GM19351 (cell line): ENCODE data around the gene DNAJC18.
"Not testable (repeated sequence)": the region's sequence is repeated elsewhere in the genome, so short reads cannot be mapped to it uniquely, and the experiment has no call there.

Source experiments
- ATAC-seq: cut with Tn5 transposase; IDR thresholded peaks from one replicate; pipeline ENCODE4 v1.9.1; 2021; ENCODE audit warnings: mild to moderate bottlenecking, moderate library complexity; ENCODE audit not compliant: unreplicated experiment

DNAJC18 gene

DNA sequence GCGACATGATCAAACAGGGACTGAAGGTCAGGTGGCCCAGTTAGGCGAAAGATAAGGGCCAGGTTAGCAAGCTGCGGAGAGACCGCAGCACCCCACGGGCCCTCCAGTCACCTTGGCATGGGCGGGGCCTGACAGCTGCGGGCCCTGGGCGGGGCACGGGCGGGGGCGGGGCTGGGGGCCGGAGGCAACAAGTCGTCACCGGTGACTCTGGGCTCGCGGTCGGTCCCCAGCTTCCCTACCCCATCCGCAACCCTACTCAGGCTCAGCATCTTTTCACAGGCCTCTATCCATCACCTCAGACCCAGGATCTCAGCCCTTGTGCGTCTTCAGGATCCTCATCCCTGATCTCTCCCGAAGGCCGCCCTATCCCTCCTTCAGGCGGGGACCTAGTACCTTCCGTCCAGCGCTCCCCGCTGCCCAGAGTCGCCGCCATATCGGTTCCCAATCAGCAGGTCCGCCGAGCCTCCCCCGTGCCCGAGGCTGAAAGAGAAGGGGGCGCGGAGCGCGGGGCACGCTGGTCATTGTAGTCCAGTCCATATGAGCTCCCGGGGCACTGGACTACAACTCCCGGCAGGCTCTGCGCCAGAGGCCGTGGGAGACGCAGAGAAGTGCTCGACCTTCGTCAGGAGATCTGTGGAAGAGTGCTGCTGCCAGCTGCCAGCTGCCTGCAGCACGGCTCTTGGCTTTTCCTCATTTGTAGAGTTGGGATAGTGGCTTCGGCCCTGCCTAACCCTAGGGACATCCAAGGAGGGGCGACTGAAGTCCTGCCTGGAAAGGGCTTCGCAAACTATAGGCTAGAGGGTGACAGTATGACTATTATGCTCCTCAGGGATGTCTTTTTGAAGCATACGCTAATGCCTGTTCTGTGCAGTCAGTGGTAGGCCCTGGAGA, at the start of gene DNAJC18:
Gene DNAJC18 (minus strand): TSS at position 513 of the 891 bp plus-strand sequence. CDS start 80 bp downstream, at position 433.
- peak; percentile 91 for ATAC-seq

DNA sequence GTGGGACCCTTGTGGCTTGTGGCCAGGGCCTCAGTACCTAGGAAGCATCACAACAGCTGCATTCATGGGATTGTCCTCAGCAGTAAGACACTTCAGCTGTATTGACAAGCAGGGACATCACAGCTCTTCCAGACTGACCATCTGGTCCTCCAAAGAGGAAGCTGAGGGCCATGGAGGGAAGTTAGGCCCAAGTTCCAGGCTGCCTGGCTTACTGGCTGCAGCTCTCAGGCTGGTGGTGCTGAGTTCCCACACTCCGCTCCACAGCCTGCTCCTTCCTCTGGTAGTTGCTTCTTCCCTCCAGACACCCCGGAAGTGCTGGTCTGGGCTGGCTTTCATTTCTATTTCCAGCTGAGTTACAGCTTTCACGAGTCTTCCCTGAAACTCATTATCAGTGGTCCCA, 48.9 kb upstream of the DNAJC18 start:
- ATAC-seq: no peak

DNA sequence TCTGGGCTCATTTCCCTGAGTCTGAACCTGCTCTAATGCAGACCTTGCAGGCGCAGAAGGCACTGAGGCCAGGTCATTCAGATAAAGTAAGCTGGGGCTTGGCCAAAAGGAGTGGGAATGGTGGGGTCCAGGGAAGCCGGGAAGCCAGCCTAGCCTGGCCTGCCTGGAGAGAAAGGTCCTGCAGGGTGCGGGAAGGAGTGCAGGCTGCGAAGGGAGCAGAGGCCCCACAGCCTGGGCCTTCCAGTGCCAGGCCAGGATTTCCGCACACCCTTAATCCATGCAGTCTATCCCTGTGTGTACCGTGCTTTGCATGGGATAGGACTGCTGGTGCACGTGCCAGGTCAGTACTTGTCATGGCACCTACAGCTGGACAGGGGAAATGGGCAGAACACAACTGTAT, 46.9 kb upstream of the DNAJC18 start:
- ATAC-seq: no peak

DNA sequence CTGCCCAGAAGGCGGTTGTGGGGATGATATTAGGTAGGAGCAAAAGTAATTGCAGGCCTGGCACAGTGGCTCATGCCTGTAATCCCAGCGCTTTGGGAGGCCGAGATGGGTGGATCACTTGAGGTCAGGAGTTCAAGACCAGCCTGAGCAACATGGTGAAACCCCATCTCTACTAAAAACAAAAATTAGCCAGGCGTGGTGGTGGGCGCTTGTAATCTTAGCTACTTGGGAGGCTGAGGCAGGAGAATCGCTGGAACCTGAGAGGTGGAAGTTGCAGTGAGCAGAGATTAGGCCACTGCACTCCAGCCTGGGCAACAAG, 43.5 kb upstream of the DNAJC18 start:
- ATAC-seq: not testable (repeated sequence)

GRCh38 chr5:139482050-139482889, 42.9 kb upstream of the DNAJC18 start, which contains the start of gene STING1:
Gene STING1, minus strand, starts transcription at chr5:139482758. Its CDS starts 1,054 bp downstream, at chr5:139481704.
- peak; percentile 40 for ATAC-seq

- no peak for ATAC-seq
Measured at GRCh38 chr5:139481580-139482049, 42.3 kb upstream of the DNAJC18 start.

- ATAC-seq: no peak
Measured at GRCh38 chr5:139481122-139481533, 41.8 kb upstream of the DNAJC18 start.

- not testable (repeated sequence) for ATAC-seq
Measured at GRCh38 chr5:139479729-139480128, 40.4 kb upstream of the DNAJC18 start.

- not testable (repeated sequence) for ATAC-seq
Measured at GRCh38 chr5:139478657-139479423, 39.5 kb upstream of the DNAJC18 start.

DNA sequence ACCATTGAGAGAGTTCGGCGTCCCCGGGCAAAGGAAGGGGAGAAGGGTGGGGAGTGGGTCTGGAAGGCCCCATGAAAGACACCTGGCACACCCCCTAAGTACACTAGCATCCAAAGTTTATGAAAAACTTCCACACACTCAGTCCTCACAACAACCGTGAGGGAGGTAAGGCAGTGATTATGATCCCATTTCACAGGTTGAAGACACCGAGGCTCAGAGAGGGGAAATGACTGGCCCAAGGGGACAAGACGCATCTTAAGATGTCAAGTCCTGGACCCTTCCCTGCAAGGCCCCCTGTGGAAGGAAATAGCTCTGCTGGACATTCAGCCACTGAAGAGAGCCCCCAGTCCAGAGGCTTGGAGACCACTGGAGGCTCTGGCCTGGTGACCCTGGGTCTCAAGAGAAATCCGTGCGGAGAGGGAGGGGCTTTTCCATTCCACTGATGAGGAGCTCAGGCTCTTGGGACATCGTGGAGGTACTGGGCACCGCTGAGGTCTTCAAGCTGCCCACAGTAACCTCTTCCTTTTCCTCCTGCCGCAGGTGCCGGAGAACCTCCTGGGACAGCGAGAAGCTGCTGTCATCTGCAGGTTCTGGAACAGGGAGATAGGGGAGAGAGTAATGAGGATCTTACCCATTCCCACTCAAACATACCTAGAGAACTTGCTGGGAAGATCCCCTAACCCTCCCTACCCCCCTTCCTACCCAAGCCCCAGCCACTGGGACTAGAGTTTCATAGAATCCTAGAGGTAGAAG, 36.7 kb upstream of the DNAJC18 start:
- no peak for ATAC-seq

DNA sequence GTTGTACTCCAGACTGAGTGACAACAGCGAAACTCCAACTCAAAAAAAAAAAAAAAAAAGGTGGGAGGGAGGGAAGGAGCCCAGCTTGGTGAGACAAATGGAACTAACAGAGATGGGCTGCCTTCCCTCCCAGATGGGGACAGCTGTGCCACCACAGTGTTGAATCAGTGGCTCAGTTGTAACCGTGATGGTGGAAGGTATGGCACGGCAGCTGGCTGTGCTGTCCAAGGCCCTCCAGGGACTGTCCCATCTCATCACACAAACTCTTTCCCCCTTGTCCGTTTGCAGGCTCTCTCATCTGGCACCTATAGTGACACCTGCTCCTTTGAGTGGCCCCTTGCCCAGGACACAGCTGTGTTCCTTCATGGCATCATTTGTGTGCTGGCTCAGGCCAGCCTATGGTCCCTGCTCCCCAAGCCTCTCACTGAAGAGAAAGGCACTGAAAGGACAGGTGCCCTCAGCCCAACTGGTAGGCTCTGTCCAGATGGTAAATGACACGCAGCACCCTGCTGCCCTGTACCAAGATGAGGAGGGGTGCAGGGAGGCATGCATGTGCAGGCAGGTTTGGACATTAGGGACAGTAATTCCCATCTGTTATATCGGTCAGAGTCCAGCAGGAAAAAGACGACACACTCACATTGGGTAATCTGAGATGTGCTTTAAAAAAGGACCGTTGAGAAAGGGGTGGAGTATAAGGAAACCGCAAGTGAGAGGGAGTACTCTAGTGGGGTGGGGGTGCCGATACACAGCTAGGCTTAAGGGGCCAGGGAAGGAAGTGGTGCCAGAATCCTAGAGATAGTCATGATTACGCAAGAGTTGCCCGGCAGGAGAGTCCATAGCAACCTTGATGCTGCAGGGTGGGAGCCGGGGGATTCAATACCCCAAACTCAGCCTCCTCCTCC, 35.8 kb upstream of the DNAJC18 start:
- ATAC-seq: no peak

DNA sequence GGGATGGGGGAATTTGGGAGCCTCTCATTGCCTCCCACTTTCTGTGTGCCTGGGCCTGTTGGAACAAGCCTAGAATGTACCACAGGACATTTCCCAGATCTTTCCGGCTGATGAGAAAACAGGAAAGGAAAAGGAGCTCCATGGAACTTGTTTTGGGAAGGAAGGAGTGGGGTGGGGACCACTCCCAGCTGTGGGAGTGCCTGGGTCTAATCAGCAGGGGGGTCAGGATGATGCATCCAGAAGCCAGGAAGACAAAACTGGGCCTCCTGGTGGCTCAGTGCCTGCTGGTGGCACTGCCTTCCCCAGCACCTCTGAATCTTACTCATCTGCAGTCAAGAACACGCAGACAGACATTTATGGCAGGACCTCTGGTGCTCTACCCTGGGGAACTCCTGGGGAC, 34.2 kb upstream of the DNAJC18 start:
- no peak for ATAC-seq

GRCh38 chr5:139473105-139473504, 33.8 kb upstream of the DNAJC18 start:
- ATAC-seq: no peak

GRCh38 chr5:139472386-139473030, 33.2 kb upstream of the DNAJC18 start:
- no peak for ATAC-seq

- ATAC-seq: no peak
Measured at GRCh38 chr5:139470821-139471300, 31.5 kb upstream of the DNAJC18 start, which contains the start of gene SMIM33. Gene SMIM33, plus strand, starts transcription at chr5:139471004. Its CDS starts 118 bp downstream, at chr5:139471122.

DNA sequence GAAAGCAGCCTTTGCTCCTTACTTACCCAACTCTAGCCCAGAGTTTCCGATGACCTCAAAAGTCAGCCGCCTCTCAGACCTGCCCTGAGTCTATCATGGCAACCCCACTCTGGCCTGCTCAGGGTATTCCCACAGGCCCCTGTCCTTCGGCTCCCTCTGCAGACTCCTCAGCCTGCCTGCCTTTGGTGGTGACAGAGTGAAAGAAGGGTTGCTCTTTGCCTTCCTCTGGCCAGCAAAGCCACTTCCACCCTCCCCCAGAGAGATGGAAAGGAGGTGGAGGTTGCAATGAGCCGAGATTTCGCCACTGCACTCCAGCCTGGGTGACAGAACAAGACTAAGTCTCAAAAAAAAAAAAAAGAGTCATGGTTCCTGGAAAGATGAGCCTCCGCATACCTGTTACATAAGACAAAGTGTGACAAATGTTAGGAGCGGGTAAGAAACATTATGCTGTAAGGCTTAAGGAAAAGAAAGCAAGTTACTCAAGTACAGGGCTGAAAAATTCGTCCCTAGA, 29.2 kb upstream of the DNAJC18 start:
- ATAC-seq: no peak

DNA sequence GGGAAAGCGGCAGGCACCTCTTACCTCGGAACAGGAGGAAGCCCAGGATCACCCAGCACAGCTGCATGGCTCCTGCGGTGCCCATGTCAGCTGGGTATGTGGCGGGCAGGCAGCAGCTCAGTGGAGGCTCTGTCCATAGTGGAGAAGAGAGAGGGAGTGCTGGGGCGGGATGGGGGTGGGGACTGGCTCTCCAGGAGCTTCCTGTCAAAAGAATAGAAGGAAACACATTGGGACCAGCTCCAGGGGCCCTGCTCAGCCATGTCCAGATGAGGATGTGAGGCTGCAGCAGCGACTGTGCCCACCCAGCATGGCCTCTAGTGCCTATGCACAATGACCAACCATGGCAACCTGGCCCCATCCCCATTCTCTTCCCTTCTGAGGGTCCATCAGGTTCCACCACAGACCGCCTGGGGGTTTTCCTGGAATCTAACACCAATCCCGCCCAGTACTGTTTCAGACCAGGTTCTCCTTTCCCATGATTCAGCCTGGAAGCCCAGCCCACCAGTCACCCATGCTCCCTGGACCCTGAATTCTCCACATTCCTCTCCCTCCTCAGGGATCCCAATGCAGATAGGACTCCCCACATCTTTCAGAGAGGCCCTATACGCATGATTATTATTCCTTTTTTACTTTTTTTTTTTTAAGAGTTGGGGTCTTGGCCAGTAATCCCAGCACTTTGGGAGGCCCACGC, 23.4 kb upstream of the DNAJC18 start, which contains the start of gene ECSCR:
Gene ECSCR (minus strand): TSS at position 158 of the 691 bp plus-strand sequence. CDS start 73 bp downstream, at position 85.
- ATAC-seq: no peak
